NCI-H187 treated with DMSO at 0.1 percent for 48 hours (cell line): ENCODE measurements around the gene NFYB.
"Not testable (repeated sequence)": the region's sequence is repeated elsewhere in the genome, so short reads cannot be mapped to it uniquely, and the experiment has no call there.

Experiments used
- DNase-seq: peaks from one replicate; lab custom pipeline; 2025; lab: John Stamatoyannopoulos, UW

NFYB gene

DNA sequence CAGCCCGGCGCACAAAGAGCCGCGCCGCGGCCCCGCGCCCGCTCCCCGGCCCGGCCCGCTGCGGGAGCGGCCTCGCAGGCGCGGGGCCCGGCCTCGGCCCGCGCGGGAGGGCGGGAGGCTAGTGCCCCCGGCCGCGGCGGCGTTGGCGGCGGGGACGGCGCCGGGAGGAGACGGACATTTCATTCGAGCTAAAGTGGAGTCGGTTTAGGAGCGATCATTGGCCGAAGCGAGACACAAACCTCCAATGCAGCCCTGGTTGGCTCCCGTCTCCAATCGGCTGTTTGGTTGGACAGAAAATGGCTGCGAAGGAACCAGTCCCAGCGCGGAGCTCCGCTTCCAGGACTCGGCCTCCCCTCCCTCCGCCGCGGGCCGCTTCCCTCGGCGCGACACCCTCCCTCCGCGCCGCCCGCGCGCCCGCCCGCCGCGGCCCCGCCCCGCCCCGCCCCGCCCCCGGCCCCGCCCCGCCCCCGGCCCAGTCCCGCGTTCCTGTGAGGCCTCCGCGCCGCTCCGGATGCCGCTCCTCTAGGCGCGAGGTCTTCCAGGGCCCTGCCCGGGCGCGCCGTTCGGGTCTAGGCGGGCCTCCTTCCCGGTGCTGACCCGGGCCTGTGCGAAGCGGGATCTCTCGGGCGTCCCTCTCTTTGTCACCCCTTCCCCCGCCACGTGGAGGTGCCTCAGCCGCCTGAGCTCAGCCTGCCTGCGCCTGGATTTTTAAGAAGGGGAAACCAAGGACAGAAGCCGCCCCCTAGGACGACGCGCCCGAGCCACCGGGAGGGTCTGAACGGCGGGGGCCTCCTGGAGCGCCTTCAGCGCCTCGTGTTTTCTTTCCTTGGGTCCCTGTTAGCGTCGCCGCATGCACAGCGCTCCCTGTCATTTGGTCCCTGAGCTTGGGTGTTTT is at the start of gene NFYB:
NFYB (minus strand) TSS at position 309 of the 895 bp plus-strand sequence. CDS start 2,757 bp downstream, outside the sequence.
- peak; percentile 92 for DNase-seq

DNA sequence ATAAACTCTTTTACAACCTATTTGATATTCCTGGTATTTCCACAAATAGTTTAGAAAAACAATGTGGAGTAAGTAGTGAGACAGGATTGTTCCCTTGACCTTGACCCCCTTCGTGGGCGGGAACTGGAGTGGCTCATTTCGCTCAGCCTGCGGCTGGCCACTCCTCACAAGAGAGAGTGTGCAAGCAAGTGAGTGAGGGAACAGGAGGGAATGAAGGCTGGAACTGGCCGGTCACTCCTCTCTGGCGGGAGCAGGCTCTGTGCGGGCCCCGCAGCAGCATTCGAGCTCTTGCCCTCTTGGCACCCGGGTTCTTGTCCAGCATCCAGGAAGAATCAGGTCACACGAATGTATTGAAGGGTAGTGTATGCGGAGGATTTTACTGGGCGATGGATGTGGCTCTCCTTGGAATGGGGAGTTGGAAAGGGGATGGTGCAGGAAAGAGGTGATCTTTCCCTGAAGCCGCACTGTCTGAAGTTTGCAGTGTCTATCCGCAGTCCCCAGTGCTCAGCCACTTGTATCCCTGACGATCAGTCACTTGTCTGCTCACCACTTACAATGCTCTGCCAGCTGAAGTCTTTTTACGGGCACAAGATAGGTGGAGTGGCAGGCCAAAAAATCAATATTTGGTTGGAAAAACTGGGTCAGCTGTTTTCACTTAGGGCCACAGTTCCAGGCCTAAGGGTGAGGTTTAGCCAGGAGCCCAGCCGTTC is 49.6 kb upstream of the NFYB start:
- no peak for DNase-seq

DNA sequence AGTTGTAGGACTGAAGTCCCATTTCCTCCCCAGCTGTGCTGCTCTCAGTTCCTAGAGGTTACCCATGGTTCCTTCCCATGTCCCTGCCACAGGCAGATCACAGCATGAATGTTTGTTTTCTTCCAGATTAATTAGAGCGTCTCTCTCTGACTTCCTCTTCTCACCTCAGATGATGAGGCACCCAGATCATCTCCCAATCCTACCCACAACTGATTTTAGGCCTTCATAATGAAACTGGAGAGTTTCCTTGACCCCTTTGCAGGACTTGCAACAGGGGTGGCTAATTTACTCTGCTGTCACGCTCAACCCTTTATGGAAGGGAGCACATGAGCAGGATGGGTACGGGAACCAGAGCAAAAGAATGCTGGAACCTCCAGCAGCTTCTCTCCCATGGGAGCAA is 45.4 kb upstream of the NFYB start:
- no peak for DNase-seq

DNA sequence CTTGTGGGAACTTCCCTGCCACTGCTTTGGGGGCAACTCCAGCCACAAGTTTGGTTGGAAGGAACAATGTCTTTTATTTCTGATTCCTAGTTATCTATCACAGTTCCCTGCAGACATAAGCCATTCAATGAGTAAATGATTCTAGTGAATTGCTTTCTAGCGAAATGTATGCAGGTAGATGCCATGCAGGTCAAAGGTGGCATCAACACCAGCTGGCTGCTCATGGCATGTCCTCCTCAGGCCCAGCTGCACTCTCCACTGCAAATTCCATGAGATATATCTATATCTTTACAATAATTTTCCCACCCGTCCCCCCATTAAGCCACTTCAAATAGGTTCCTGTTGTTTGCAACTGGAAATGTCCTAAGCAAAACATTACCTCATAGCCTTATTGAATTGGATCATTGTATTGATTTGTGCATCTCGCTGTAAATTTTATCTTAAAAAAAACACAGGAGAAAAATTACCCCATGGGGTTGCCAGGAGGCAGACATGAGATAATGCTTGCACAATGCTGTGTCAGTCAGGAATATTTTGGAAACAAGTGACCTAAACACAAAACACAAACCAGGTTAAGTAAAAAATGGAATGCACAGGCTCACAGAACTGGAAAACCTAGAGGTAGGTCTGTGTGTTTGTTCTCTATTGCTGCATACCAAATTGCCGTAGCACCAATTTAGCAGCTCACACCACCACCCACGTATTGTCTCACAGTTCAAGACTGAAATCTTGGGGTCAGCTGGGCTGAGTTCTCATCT is 44.8 kb upstream of the NFYB start:
- DNase-seq, result no peak

DNA sequence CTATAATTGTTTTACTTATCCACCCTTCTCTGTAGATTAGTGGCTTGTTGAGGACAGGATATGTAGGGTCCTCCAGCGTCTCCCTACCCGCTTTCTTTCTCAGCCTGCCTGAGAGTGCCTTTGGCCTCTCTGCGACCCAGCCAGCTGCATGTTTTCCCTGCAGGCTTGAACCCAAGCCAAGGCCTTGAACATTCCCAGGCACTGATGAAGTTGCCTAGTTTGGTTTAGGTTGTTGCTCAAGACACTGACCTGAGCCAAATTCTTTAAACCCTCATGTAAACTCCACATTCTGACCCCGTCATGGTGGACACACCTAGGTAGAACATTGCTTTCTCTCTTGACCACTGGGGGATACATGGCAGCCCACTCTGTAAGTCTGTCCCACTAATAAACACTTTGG is 44.1 kb upstream of the NFYB start:
- DNase-seq, result no peak

DNA sequence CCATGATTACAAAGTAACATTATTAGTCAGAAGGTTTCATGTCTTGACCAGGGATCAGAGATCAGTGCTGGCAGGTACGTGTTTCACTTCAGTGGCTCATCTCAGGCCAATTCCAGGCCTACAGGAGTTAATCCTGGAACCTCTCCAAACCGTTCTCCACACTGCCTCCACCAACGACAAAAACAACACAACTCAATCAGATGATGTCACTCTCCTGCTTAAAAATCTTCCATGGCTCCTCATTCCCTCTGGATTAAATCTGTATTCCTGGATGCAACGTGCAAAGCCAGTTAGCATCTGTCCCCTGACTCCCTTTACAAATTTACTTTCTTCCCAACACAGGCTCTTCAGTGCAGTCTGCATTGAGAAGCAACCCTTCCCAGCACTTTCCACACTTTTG is 43.3 kb upstream of the NFYB start:
- no peak for DNase-seq

DNA sequence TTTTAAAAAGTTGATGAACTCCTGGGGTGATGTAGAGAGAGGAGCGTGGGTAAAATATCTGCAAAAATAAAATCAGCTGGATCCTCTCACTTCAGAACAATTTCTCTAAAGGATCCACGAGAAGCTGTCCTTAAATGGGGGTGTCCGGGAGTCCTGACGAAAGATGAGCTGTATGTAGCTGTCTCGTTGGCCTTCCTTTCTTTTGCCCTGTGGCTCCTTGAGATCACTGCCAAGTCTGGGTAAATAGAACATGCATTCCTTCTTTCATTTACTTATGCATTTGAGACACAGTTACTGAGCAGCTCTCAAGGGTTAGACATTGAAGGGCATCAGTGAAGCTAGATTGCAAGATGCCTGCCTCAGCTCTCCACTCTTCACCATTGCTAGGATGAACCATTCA is 42.4 kb upstream of the NFYB start:
- no peak for DNase-seq

DNA sequence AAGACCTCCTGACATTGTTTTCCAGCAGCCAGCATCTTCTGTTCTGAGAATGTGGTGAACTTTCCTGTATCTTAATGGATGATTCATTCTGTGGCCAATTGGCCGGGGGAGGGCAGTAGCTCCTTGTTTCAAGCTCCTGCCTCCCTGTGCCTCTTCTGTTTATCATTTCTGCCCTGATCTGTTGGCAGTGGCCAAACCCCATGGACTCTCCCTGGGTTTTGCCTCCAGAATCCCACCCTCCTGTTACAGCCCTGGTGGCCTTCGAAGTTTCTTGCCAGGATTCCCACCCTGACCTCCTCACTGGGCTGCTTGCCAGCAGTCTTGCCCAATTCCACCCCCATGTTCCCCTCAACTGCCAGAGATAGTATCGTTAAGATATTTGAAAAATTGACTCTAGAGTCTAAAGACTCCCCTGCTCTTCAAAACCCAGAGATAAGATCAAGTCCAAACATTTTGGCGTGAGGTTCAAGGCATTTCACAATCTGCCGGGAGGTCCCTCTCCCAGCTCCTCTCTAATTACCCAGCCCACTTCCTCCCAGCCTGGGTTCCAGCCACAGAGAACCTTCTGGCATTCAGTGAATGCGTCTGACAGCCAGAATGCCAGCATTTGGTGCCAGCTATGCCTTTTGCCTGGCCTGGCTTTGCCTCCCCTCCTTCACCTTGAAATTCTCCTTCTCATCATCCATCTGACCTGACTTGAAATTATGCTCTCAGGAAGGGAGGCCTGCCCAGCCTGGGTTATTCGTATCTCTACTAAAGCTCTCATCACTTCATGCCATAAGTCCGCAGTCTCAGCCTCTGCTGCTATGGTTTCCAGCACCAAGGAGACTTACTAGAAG is 39.9 kb upstream of the NFYB start:
- no peak for DNase-seq

DNA sequence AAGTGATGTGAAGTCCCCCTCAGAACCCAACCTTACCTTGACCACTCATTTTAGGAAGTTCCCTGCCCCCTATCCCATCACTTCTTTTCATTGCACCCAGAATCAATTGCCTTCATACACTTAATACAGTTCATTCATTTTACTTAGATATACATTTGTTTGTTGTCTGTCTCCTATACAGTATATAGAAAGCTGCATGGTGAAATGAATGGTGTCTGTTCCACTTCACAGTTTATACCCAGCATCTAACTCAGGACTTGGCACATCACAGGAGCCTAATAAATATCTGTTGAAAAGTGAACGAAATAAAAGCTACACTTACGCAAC is 39.3 kb upstream of the NFYB start:
- DNase-seq, result no peak

DNA sequence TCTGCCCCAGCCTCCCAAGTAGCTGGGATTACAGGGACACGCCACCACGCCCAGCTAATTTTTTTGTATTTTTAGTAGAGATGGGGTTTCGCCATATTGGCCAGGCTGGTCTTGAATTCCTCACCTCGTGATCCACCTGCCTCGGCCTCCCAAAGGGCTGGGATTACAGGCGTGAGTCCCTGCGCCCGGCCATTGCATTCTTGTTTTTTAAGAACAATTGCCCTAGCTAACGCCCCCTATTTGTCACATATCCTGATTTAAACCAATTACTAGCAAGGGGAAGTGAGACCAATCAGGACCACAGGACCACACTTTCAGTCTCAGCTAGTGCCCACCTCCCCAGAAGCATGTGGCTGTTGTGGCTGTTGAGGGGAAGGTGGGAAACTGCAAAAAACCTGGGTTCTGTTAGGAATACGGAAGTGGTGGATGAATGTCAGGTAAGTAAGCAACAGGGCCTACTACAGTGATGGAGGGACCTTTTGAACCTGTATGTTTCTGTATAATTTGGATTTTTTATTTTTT is 37.8 kb upstream of the NFYB start:
- DNase-seq, result no peak

DNA sequence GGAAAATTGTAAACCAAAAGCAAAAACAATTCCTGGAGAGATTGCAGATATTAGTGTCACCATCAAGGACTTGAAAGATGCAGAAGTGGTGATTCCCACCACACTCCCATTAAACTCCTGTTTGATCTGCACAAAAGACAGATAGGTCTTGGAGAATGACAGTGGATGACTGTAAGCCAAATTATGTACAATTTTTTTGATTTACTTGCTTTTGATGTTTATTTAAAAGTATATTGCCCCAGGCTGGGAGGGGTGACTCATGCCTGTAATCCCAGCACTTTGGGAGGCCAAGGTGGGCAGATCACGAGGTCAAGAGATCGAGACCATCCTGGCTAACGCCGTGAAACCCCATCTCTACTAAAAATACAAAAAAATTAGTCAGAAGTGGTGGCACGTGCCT is 35.8 kb upstream of the NFYB start:
- DNase-seq, result not testable (repeated sequence)

DNA sequence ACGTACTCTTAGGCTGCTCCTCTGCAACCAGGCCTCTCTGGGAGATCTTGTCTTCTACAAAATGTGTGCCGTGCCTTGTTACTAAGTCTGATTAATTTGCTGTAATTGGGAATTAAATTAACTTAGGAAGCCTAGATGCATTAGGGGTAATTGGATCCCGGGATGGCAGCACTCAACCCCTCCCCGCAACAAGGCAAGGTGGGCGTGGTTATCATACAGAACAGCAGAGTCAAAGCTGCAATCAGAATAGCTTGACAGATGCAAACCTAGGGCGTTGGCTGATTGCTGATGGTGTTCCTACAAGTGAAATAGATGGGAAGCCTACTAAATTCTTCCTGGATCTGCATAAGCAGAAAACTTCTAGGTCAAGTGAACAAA is 34.5 kb upstream of the NFYB start:
- DNase-seq, result no peak

DNA sequence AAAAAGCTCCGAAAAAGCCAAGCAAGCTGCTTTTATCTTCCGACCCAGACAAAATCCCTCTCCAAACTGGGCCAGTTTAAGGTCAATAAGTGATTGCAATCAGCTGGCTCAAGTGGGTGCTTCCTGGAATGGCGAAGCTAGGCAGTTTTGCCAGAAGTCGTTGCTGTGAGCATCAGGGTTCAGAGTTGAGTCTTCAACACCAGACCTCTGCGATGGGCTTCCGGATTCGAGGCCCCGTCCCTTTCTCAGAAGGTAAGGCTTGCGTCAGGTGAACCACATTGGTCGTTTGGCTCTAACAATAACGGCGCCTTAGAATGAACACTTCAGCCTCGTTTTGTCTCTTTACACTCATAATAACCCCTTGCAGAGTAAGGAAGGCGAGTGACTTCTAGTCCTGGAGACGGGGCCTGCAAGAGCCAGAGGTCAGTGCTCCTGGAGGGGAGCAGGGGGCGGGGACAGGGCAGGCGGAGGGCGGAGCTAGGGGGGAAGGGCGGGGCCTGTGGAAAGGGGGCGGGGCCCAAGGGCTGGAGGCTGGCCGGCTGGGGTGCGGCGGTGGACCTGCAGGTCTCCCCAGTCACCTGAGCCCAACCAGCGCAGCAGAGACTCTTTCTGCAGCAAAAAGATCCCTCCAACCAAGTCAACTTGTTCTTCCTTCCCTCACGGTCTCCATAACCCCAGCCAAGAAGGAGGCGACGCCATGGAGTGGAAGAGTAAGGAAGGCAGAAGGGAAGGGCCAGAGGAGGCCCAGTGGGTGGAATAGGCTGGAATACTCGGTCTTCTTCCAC is 34.0 kb upstream of the NFYB start:
- no peak for DNase-seq

DNA sequence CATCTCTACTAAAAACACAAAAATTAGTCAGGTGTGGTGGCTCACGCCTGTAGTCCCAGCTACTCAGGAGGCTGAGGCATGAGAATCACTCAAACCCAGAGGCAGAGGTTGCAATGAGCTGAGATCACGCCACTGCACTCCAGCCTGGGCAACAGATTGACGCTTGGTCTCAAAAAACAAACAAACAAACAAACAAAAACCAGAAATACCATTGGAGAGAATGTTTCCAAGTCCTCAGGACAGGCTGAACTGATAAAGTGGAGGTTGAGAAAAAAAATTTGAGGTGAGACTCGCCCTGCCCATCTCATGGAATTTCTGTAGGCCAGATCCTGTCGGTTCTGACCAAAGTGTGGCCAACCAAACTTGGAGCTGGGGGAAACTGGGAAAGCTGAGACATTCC is 30.6 kb upstream of the NFYB start:
- DNase-seq, result no peak

DNA sequence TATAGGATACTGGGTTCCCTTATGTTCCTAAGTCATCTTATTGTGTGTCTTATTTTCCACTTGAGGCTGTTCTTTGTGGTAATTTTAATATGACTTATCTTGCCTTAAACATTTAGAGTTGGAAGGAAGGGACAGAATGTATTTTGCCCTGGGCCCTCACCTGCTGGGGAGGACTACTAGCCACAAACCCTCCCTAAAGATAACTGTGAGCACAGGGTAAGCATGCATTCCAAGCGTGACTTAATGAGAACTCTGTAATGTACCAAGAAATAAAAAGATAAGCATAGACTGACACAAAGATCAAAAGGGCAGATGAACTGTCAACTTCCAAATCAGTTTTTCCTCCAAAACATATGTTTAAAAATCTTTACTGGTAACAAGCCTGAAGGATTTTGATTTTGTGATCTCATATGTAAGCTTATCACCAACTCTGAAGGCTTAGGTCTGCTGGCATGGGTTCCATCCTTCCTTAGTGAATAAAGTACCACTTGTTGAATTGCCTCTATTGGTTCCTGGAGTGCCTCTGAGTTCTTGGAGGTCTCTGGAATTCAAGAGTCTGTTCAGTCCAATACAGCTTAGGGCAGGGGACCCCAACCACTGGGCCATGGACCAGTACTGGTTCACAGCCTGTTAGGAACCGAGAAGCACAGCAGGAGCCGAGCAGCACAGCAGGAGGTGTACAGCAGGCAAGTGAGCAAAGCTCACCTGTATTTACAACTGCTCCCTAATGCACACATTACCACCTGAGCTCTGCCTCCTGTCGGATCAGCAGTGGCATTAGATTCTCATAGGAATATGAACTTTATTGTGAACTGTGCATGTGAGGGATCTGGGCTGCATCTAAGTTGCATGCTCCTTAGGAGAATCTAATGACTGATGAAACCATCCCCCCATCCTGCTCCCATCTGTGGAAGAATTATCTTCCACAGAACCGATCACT is 29.8 kb upstream of the NFYB start:
- no peak for DNase-seq

DNA sequence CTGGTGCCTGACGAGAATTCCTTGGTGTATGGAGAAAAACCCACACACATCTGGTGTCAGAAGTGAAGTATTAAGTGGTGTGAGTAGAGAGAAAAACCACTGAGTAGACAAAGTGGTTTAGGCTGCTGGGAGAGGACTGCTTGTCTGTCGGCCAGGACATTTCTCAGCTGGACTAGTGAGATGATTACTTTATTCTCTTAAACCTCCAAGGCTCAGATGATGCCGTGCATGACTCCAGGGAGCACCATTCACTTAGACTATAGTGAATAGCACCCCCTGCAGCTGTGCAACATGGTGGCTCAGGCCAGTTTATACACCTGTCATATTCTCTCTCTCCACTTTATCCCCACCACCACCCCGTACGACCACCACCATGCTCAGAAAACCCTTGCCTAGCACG is 28.5 kb upstream of the NFYB start:
- DNase-seq, result no peak

DNA sequence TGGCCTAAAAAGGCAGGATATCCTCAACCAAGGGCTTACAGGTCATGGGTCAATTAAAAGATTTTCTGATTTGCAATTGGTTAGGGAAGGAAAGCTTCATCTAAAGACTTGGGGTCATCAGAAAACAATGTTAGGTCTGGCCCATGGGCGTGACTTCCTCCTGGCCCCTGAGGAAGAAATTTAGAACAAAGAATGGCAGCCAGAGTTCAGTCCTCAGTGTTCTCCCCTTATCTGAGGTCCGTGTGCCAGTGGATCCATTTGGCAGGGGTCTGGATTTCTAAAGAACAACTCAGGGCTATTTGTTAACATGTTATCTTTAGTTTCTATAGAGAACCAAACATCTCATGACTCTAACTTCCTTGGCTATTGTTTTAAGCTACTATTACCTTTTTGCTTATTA is 27.8 kb upstream of the NFYB start:
- no peak for DNase-seq

DNA sequence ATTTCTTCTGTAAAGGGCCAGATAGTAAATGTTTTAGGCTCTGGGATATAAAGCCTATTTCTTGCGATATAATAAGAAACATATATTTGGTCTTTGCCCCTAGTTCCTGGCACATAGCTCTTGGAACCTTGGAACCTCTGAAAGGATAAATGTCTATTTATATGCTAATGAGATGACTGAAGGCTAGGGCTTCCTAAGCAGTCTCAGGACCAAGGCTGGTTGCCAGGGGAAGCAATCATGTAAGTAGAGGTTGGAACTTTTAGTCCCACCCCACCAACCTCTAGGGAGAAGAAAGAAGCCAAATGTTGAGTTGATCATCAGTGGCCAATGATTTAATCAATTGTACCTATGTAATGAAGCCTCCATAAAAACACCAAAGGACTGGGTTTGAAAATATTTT is 26.6 kb upstream of the NFYB start:
- DNase-seq, result no peak

DNA sequence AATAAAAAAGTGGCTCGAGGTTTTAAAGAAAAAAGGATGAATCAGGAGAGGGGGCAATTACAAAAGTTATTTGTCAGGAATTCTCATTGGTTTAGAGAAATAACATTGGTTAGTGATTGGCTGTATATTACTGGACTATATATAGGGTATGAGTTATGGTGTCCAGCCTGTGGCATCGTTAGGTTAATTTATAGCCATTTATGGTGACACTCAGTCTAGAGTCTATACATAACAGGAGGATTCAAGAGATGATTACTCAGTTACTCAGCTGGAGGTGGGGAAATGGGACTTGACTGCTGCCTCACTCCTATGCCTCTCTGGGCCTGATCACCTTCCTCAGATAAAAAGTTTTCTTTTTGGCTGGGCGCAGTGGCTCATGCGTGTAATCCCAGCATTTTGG is 25.6 kb upstream of the NFYB start:
- DNase-seq, result no peak

DNA sequence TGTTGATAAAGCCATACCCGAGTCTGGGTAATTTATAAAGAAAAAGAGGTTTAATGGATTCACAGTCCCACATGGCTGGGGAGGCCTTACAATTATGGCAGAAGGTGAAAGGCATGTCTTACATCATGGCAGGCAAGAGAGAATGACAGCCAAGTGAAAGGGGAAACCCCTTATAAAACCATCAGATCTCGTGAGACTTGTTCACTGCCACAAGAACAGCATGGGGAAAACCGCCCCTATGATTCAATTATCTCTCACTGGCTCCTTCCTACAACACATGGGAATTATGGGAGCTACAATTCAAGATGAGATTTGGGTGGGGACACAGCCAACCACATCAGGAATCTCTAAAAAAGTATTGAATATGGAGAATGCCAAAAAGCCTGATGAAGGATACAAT is 25.0 kb upstream of the NFYB start:
- DNase-seq, result not testable (repeated sequence)
